NCI-H128 (cell line): ENCODE results near the gene LCE4A.
"Not testable (repeated sequence)": the region's sequence is repeated elsewhere in the genome, so short reads cannot be mapped to it uniquely, and the experiment has no call there.

Source experiments
- DNase-seq: peaks from one replicate; lab custom pipeline; 2025; ENCODE audit not compliant: unreplicated experiment; lab: John Stamatoyannopoulos, UW

LCE4A gene, protein sequence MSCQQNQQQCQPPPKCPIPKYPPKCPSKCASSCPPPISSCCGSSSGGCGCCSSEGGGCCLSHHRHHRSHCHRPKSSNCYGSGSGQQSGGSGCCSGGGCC

DNA sequence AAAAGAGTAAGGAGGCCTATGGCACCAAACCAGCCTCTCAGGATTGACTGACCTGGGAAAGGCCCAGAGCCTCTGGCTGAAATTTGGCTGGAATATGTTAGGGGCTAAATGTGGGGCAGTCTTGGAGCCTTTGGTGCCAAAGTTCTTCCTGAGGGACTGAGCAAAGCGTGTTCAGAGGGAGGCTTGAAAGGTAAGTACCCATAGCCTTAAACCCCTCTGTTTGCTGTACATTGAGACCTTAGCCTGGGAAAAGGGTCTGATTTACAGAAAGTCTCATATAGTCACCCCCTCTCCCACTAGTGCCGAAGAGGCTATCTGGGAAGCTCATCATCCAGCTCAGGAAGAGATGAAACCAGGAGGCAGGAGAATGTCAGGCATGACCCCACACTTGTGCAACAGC, at the start of gene LCE4A:
TSS of gene LCE4A (plus strand) at position 301 of the 400 bp plus-strand sequence. CDS start 916 bp downstream, outside the sequence.
- no peak for DNase-seq

DNA sequence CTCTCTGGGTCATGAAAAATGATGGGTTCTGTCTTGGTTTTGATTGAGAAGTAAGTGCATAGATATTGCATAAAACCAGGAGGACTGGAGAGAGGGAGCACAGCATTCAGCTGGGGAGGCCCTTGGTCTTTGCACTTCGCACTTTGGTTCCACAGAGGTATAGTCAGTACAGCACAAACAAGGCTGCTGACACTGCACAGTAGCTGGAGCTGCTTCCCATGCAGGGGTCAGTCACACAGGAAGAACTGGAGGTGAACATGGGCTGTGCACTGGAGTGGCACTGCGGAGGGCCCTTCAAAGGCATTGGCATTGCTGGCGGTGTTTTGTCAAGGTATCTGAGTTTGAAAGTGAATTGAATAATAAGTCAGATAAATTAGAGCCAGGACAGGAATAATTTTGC, 49.3 kb upstream of the LCE4A start:
- DNase-seq: no peak

DNA sequence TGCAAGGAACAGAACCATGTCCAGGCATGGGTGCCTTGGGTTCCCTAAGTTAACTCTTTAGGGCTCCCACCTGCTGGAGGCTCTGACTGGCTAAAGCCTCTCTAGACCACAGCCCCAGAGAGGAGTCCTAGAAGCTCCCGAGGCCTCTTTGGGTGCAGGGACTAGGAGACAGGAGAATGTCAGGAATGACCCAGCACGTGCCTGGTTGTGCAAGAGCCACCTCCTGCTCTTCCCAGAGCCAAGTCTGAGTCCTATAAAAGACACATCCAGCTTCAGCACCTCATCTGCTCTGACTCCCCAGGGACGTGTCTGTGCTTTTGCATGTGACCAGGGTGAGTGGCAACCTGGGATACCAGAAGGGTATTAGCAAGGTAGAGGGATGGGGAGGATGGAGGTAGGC, 44.9 kb upstream of the LCE4A start, which contains the start of gene LCE2D:
TSS of gene LCE2D (plus strand) at position 283 of the 400 bp plus-strand sequence. CDS start 726 bp downstream, outside the sequence.
- DNase-seq: no peak

DNA sequence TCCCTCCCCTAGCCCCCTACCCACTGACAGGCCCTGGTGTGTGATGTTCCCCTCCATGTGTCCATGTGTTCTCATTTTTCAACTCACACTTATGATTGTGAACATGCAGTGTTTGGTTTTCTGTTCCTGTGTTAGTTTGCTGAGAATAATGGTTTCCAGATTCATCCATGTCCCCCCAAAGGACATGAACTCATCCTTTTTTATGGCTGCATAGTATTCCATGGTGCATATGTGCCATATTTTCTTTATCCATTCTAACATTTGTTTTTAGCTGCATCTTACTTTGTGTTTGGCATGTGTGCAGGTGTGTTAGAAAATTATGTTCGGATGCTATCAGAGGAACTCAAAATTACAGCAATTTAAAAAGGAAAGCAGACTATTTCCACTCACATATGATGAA, 41.8 kb upstream of the LCE4A start:
- not testable (repeated sequence) for DNase-seq

DNA sequence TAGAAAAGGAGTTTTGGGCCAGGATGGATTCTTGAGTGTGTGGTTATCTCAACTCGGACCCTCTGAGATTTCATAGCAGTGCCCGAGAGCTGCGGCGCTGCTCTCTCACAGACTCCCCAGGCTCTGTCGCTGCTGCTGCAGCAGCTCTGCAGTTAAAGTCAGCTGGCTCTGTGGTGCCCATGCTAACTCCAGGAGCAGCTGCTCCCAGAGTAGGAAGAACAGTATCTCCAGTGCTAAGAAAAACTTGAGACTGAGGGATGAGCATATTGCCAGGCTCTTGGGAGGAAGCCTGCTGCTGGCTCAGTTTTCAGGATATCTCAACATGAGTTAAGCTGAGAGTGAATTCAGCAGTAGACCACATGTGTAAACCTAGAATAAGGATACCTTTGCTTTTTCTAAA, 40.3 kb upstream of the LCE4A start:
- no peak for DNase-seq

DNA sequence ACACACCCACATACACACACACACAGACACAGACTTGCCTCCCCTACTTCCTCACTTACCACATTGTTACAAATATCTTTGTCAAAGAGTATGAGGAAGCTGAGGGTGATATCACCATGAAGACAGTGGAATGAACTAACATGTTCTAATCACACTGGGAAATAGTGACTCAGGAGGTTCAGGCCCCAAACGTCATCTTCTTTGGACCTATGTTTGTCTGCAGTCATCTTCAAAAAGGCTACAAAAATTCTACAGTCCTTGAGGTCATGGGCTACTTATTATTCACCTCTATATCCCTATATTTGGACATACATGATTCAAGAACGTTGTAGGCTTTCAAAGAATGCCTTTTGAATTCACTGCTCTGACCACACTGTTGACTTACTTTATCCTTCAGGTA, 34.9 kb upstream of the LCE4A start:
- no peak for DNase-seq

DNA sequence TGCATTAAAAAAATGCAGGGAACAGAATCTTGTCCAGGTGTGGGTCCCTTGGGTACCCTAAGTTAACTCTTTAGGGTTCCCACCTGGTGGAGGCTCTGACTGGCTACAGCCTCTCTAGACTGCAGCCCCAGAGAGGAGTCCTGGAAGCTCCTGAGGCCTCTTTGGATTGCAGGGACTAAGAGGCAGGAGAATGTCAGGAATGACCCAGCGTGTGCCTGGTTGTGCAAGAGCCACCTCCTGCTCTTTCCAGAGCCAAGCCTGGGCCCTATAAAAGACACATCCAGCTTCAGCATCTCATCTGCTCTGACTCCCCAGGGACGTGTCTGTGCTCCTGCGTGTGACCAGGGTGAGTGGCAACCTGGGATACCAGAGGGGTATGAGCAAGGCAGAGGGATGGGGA, 33.0 kb upstream of the LCE4A start, which contains the start of gene LCE2C:
TSS of gene LCE2C (plus strand) at position 297 of the 400 bp plus-strand sequence. CDS start 737 bp downstream, outside the sequence.
- not testable (repeated sequence) for DNase-seq

DNA sequence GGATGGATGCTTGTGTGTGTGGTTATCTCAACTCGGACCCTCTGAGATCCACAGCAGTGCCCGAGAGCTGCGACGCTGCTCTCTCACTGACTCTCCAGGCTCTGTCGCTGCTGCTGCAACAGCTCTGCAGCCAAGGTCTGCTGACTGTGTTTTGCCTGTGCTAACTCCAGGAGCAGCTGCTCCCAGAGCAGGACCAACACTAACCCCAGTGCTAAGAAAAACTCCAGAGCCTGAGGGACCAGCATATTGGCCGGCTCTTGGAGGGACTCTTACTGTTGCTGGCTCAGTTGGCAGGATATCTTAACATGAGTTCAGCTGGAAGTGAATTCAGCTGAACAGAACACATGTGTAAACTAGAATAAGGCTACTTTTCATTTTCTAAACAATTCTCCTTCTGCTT, 28.5 kb upstream of the LCE4A start:
- DNase-seq: no peak

DNA sequence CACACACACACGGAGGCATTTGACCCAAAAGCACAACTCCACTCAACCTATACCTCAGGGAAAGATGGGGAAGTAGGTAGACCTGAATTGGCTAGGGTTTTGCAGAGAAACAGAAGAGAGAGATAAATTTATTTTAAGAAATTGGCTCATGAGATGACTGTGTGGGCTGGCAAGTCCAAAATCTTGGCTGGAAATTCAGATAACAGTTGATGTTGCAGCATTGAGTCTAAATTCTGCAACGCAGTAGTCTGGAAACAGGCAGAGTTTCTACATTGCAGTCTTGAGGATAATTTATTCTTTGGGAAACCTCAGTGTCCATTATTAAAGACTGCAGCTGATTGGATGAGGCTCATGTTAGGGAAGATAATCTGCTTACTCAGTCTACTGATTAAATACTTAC, 26.3 kb upstream of the LCE4A start:
- DNase-seq: no peak

DNA sequence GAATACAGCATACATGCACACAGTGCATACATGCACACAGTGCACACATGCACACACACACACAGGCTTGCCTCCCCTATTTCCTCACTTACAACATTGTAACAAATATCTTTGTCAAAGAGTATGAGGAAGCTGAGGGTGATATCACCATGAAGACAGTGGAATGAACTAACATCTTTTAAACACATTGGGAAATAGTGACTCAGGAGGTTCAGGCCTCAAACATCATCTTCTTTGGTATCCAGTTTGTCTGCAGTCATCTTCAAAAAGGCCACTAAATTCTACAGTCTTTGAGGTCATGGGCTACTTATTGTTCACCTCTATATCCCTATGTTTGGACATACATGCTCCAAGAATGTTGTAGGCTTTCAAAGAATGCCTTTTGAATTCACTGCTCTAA, 24.1 kb upstream of the LCE4A start:
- no peak for DNase-seq

DNA sequence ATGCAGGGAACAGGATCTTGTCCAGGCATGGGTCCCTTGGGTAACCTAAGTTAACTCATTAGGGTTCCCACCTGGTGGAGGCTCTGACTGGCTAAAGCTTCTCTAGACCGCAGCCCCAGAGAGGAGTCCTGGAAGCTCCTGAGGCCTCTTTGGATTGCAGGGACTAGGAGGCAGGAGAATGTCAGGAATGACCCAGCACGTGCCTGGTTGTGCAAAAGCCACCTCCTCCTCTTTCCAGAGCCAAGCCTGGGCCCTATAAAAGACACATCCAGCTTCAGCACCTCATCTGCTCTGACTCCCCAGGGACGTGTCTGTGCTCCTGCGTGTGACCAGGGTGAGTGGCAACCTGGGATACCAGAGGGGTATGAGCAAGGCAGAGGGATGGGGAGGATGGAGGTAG, 22.1 kb upstream of the LCE4A start, which contains the start of gene LCE2B:
TSS of gene LCE2B (plus strand) at position 301 of the 400 bp plus-strand sequence. CDS start 721 bp downstream, outside the sequence.
- not testable (repeated sequence) for DNase-seq

DNA sequence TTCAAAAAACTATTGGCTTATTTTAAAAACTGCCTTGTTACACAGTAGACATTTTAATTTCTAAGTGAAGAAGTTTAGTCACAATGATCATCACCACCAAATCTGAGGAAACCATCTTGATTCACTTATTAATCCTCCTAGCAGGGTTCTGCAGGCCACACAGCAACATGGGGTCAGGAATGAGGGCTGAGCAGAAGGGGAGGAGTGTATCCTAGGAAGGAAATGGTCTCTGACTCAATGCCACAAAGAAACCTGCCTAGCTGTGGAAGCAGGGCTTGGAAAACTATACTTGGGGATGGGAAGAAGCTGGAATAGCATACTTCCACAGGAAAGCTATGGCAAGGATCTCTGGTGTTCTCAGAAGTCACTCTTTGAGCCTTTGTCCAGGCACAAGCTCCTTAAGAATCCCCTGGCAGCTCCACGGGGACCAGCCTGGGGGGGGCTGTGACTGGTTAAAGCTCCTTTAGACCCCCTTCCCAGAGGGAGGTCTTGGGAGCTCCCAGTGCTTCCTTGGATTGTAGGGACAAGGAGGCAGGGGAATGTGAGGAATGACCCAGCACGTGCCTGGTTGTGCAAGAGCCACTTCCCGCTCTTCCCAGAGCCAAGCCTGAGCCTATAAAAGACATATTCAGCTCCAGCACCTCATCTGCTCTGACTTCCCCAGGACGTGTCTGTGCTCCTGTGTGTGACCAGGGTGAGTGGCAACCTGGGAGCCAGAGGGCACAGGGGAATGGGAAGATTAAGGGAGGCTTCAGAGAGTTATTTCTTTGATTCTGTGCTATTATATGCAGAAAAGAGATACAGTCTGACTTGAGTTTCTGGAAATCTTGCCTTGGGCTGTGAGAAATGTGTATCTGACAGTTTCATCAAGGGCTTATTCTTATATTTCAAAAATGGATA, 10.0 kb upstream of the LCE4A start, which contains the start of gene LCE2A:
TSS of gene LCE2A (plus strand) at position 645 of the 900 bp plus-strand sequence. CDS start 557 bp downstream, outside the sequence.
- DNase-seq: no peak

DNA sequence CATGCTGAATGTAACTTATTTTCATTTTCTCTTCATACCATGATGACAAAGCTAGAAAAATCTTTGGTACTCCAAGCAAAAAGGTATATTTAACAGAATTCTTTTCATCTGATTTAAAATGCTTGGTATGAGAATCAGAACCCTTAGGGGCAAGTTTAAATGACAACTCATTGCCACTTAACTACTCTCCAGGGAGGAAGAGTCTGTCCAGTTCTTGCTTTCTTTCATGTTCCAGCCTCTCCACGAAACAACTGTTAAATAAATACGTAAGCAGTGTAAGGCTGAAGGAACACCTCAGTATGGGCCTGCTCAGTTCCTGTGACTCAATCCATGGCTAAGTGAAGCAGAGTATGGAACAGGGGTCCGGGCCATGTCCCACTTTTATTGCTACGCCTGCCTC, 8.2 kb upstream of the LCE4A start:
- no peak for DNase-seq

DNA sequence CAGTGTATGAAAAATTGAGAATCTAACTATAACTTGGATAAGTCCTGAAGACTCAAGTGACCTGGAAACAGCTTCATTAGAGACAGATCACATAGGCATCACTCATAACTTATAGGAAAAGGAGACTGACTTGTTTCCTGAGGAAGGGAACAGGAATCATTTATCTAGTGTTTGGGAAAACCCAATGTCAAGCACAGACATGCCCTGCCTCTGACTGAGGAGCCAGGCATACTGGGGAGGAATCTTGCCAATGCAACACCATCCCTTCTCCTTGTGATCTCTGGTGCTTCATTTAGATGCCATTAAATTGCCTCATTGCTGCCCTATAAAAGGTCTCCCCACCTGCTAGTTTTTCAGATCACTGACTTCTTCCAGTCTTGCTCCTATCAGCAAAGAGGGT, 10.3 kb downstream of the LCE4A start:
- DNase-seq: no peak

DNA sequence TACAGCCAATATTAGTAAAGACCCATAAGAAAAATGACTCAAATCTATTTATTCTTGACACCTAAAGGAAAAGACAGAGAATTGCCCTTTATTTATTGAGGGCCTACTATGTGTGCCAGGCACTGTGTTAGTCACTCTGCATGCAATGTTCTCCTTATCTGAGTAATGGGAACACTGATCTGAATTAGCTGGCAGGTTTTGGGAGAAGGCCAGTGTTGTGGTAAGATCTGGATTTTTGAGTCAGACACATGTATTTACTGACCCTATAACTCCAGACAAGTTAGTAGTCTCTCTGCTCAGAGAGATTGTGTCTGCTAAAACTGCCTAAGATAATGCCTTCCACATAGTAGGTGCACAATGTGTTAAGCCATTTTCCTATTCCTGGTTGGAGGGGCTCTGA, 17.3 kb downstream of the LCE4A start:
- DNase-seq: no peak

DNA sequence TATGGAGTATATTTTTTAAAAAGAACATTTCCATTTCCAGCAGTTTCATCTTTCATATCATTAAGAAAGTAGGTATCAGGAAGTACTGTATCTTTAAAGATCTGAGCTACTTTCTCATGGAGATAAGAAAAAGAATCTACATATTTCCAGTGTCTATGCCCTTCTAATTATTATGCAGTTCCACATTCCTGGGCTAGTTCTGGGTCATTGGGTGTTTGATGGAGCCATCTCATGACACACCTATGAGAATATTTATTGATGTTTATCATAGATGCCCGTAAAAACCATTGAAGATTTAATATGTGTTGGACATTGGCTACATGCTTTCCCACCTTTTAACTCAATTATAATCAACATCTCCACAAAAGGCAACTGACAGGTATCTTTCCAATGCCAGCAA, 21.0 kb downstream of the LCE4A start:
- no peak for DNase-seq

DNA sequence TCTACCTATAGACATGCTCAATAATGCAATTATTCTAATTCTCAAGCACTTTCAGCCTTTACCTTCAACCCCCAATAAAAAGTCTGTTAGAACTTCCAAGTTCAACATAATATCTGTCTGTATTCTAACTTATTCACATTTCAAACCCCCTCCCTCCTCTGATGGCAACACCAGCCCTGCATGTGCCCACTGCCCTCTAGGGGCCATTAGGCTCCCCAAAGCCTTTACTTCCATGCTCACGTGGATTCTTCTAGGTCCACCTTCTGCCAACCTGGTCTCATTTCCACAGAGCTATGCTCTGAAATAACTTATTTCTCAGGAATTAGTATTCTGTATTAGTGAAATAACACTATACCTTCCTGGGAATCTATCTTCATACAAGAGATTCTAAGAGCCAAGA, 27.7 kb downstream of the LCE4A start:
- DNase-seq: no peak

DNA sequence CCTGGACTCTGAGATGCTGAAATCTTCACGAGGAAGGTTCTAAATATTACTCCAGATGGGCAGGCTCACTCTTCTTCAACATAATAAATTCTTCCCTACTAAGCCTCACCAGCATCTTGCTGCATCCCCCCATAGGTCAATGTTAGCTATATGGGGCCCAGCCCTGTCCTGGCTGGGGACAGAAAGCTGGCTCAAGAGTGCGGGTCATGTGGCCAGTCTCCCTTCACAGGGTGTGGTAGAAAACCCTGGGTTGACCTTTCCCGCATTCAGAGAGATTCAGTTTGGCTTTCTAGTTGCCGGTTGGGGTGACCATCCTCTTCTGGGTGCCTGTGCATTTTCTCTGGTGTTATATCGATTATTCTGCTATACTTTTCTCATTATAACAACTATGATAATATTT, 30.0 kb downstream of the LCE4A start:
- DNase-seq: no peak

DNA sequence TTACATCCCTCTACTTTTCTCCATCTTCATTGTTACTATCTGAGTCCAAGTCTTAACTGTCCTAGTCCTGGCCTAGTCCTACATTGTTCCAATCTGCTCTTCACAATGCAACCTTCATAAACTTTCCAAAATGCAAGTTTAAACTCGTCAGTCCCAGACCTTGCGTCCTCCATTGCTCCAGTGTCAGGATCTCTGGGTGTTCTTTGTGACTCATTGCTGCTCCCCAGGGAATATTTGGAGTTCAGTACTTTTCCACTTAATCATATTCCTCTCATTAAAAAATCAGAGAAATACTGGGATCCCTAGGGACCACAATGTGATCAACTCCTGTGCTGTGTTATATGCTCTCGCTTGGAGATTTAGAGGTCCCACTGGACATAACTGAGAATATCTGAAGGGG, 31.9 kb downstream of the LCE4A start:
- DNase-seq: no peak

DNA sequence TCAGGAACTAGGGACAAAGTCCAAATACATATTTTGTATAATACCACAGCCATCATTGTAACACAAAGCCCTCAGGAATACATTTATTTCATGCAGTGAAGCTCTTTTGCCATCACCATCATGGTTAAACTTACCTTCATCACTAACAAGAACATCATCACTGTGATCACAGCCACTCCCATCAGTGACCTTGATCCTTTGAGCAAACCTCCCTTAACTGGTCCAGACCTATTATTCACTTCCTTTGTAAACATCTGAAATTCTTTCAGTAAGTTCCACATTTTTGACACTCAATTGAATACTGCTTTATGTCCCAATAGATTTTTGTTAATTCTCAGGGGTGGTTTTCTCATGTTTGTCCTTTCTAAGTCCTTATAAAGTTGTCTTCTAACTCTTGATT, 33.7 kb downstream of the LCE4A start:
- DNase-seq: no peak

DNA sequence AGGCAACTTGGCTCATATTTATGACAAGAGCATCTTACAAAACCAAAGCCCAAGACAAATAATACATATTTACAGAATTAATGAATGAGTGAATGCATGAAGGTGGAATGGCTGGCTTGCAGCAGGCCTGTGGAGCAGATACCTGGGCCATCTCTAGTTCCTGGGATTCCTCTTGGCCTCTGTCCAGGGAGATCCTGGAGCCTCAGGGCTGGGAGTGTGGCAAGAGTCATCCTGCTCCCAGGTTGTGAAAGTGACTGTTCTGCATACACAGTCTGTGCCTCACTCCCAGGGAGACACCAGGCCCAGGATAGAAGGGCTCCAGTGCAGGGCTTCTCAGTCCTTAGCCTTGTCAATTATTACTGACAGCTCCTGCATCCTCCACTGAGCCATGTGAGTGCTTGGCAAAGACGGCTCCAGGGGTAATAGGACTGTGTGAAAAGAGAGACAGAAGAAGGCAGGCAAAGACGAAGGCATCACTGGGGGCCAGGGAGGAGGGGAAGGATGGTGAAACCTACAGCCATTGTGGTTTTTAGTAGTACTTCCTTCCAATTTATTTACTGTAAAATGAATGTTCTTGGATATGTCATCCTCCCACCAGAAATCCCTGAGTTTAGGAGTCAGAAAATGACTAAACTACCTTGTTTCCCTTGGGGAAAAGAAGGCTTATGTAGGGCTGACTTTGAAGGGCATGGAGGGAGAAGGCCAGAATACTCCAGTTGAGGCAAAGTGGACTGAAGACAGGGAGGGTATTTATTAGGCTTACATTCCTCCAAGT, 35.6 kb downstream of the LCE4A start:
- DNase-seq: no peak
